Activated CD4-positive, alpha-beta T cell treated with anti-CD3 and anti-CD28 coated beads, Interleukin-2, amount 10 ng/mL, durations not matched to agents 7 days and 5 days (primary cell): Measurements from ENCODE around the gene MAN2A2. TPM values are rescaled to one million over a fixed set of nuclear protein-coding genes. Genes with fewer than 3 reads are reported as not detected.
"Not testable (repeated sequence)": the region's sequence is repeated elsewhere in the genome, so short reads cannot be mapped to it uniquely, and the experiment has no call there.

Source experiments
- CTCF ChIA-PET: fragments of 350-600 bp; sonication (Branson Sonifier 250); formaldehyde crosslinking; loops from one replicate; lab custom pipeline; 2021; ENCODE audit warnings: antibody characterized with exemption; lab: Charles Lee
- POLR2A ChIA-PET: fragments of 350-600 bp; sonication (Branson Sonifier 250); formaldehyde crosslinking; loops from one replicate; lab custom pipeline; 2021; ENCODE audit warnings: antibody characterized with exemption; lab: Charles Lee
- DNase-seq: peaks from one replicate; pipeline ENCODE4 v3.0.0-alpha.2; 2020
- H3K27ac Mint-ChIP-seq: one replicate; pipeline ENCODE4 v1.8.0; 2021; ENCODE audit warnings: mild to moderate bottlenecking, moderate library complexity, mixed read lengths
- H3K27me3 Mint-ChIP-seq: one replicate; pipeline ENCODE4 v1.8.0; 2021; ENCODE audit warnings: mixed read lengths
- H3K36me3 Mint-ChIP-seq: one replicate; pipeline ENCODE4 v1.8.0; 2021; ENCODE audit warnings: low read depth, mixed read lengths
- H3K4me1 Mint-ChIP-seq: one replicate; pipeline ENCODE4 v1.8.0; 2021; ENCODE audit warnings: mixed read lengths
- H3K4me3 Mint-ChIP-seq: one replicate; pipeline ENCODE4 v1.8.0; 2021; ENCODE audit warnings: mild to moderate bottlenecking, moderate library complexity, mixed read lengths
- H3K9me3 Mint-ChIP-seq: one replicate; pipeline ENCODE4 v1.8.0; 2021; ENCODE audit warnings: mixed read lengths
- total RNA-seq, 2 experiments: library from RNA; stranded (reverse); gene quantifications; one replicate each; pipeline ENCODE4 v1.2.3, GENCODE V29; 2021

Gene MAN2A2
- total RNA-seq, 2 experiments from 2014 or later = 77.4 to 97.4 TPM

GRCh38 chr15:90889736-90890456, 13.2 kb upstream of the MAN2A2 start:
- no peak for DNase-seq
- POLR2A ChIA-PET = no interaction called here

GRCh38 chr15:90890839-90891238, 12.3 kb upstream of the MAN2A2 start:
- Mint-ChIP-seq H3K9me3 (no peaks in the 10 kb centered on the region), H3K4me1 (peaks cover 11% of the 10 kb centered on the region), H3K27me3 (no peaks in the 10 kb centered on the region), H3K36me3 (peaks cover 6% of the 10 kb centered on the region), H3K27ac (no peak overlapping the region), H3K4me3 (no peak overlapping the region)
- no peak for DNase-seq
- CTCF ChIA-PET = interaction anchor here (1.1 kb wide), 1 partner anchor 12 kb away, joined by 3 read pairs; the partner anchor contains the start of gene MAN2A2
- POLR2A ChIA-PET = no interaction called here

More at GRCh38 chr15:90889736-90890456, 13.2 kb upstream of the MAN2A2 start:
- Mint-ChIP-seq H3K27me3 (no peaks in the 10 kb centered on the region), H3K4me1 (peaks cover 20% of the 10 kb centered on the region), H3K9me3 (no peaks in the 10 kb centered on the region), H3K4me3 (no peak overlapping the region), H3K36me3 (peaks cover 6% of the 10 kb centered on the region), H3K27ac (no peak overlapping the region)
- CTCF ChIA-PET = interaction anchor here (1.1 to 1.3 kb wide), 5 partner anchors 13 to 250 kb away, joined by 3 to 4 read pairs (median 3); partner anchors contain the start of gene MAN2A2

GRCh38 chr15:90891346-90891949, 11.7 kb upstream of the MAN2A2 start:
- peaks cover 6% of the 10 kb centered on the region for H3K36me3 Mint-ChIP-seq
- ChIA-PET CTCF (no interaction called here), POLR2A (no interaction called here)
- H3K27ac Mint-ChIP-seq = no peak overlapping the region
- DNase-seq = no peak
- H3K27me3 Mint-ChIP-seq = no peaks in the 10 kb centered on the region
- no peaks in the 10 kb centered on the region for H3K9me3 Mint-ChIP-seq
- H3K4me3 Mint-ChIP-seq = no peak overlapping the region
- peaks cover 4% of the 10 kb centered on the region for H3K4me1 Mint-ChIP-seq

- CTCF ChIA-PET = no interaction called here
- peaks cover 6% of the 10 kb centered on the region for H3K36me3 Mint-ChIP-seq
- no peak overlapping the region for H3K27ac Mint-ChIP-seq
- no peaks in the 10 kb centered on the region for H3K27me3 Mint-ChIP-seq
- H3K4me1 Mint-ChIP-seq = peaks cover 2% of the 10 kb centered on the region
- POLR2A ChIA-PET = no interaction called here
- H3K4me3 Mint-ChIP-seq = no peak overlapping the region
- DNase-seq = no peak
- no peaks in the 10 kb centered on the region for H3K9me3 Mint-ChIP-seq
Measured at GRCh38 chr15:90892023-90892422, 11.1 kb upstream of the MAN2A2 start.

GRCh38 chr15:90892498-90893174, 10.5 kb upstream of the MAN2A2 start:
- ChIA-PET CTCF (interaction anchor here (0.9 kb wide), 1 partner anchor 245 kb away, joined by 4 read pairs; no protein-coding TSS in a partner anchor), POLR2A (no interaction called here)
- H3K27me3 Mint-ChIP-seq = no peaks in the 10 kb centered on the region
- no peak for DNase-seq
- no peak overlapping the region for H3K4me3 Mint-ChIP-seq
- no peak overlapping the region for H3K27ac Mint-ChIP-seq
- H3K4me1 Mint-ChIP-seq = peaks cover 2% of the 10 kb centered on the region
- H3K36me3 Mint-ChIP-seq = peaks cover 6% of the 10 kb centered on the region
- H3K9me3 Mint-ChIP-seq = no peaks in the 10 kb centered on the region

GRCh38 chr15:90893175-90894090, 9.7 kb upstream of the MAN2A2 start:
- CTCF ChIA-PET = interaction anchor here (0.9 to 3.4 kb wide), 3 partner anchors 7 to 246 kb away, joined by 4 to 22 read pairs (median 5); partner anchors contain the start of gene MAN2A2
- Mint-ChIP-seq H3K27ac (no peak overlapping the region), H3K36me3 (peaks cover 6% of the 10 kb centered on the region)

GRCh38 chr15:90895571-90896117, 7.5 kb upstream of the MAN2A2 start:
- H3K27ac Mint-ChIP-seq = no peak overlapping the region
- H3K36me3 Mint-ChIP-seq = peaks cover 6% of the 10 kb centered on the region
- H3K4me1 Mint-ChIP-seq = no peaks in the 10 kb centered on the region
- no peaks in the 10 kb centered on the region for H3K9me3 Mint-ChIP-seq
- ChIA-PET CTCF (interaction anchor here (0.6 to 3.4 kb wide), 5 partner anchors 9 to 230 kb away, joined by 3 to 22 read pairs (median 4); partner anchors contain the start of gene HDDC3), POLR2A (no interaction called here)
- no peak for DNase-seq
- H3K4me3 Mint-ChIP-seq = no peak overlapping the region
- H3K27me3 Mint-ChIP-seq = no peaks in the 10 kb centered on the region

More at GRCh38 chr15:90893175-90894090, 9.7 kb upstream of the MAN2A2 start:
- POLR2A ChIA-PET = no interaction called here
- Mint-ChIP-seq H3K27me3 (no peaks in the 10 kb centered on the region), H3K4me1 (peaks cover 2% of the 10 kb centered on the region), H3K4me3 (no peak overlapping the region), H3K9me3 (no peaks in the 10 kb centered on the region)
- no peak for DNase-seq

GRCh38 chr15:90897131-90897655, 5.9 kb upstream of the MAN2A2 start:
- peaks cover 12% of the 10 kb centered on the region for H3K4me1 Mint-ChIP-seq
- H3K27me3 Mint-ChIP-seq, H3K27ac Mint-ChIP-seq, H3K36me3 Mint-ChIP-seq, H3K4me3 Mint-ChIP-seq, POLR2A ChIA-PET, DNase-seq, H3K9me3 Mint-ChIP-seq: not testable (repeated sequence)
- CTCF ChIA-PET = interaction anchor here (1.3 to 3.4 kb wide), 3 partner anchors 11 to 180 kb away, joined by 4 to 22 read pairs (median 16); partner anchors contain the start of genes BLM and HDDC3

- no peak for DNase-seq
- POLR2A ChIA-PET = no interaction called here
- Mint-ChIP-seq H3K4me3 (peak overlapping the region; percentile 85), H3K27me3 (no peaks in the 10 kb centered on the region), H3K4me1 (peaks cover 24% of the 10 kb centered on the region), H3K36me3 (peaks cover 16% of the 10 kb centered on the region), H3K9me3 (no peaks in the 10 kb centered on the region), H3K27ac (peak overlapping the region; percentile 94)
- CTCF ChIA-PET = interaction anchor here (0.8 to 6.3 kb wide), 6 partner anchors 16 to 608 kb away, joined by 3 to 63 read pairs (median 5); partner anchors contain the start of genes FES, HDDC3 and UNC45A
Measured at GRCh38 chr15:90901175-90902039, 1.7 kb upstream of the MAN2A2 start.

- H3K4me1 Mint-ChIP-seq = peaks cover 24% of the 10 kb centered on the region
- H3K27me3 Mint-ChIP-seq = no peaks in the 10 kb centered on the region
- POLR2A ChIA-PET = interaction anchor here (0.6 to 1.1 kb wide), 2 partner anchors 28 to 29 kb away, joined by 3 to 4 read pairs; no protein-coding TSS in a partner anchor
Measured at GRCh38 chr15:90902040-90902839, 862 bp upstream of the MAN2A2 start.

More at GRCh38 chr15:90902040-90902839, 862 bp upstream of the MAN2A2 start:
- CTCF ChIA-PET = interaction anchor here (0.8 to 6.3 kb wide), 12 partner anchors 8 to 609 kb away, joined by 3 to 63 read pairs (median 4); partner anchors contain the start of genes FES, HDDC3 and UNC45A
- DNase-seq = peak; percentile 77
- H3K9me3 Mint-ChIP-seq = no peaks in the 10 kb centered on the region
- H3K36me3 Mint-ChIP-seq = peaks cover 19% of the 10 kb centered on the region
- H3K4me3 Mint-ChIP-seq = peak overlapping the region; percentile 85
- H3K27ac Mint-ChIP-seq = peak overlapping the region; percentile 94
